CD4-positive, alpha-beta memory T cell (primary cell): ENCODE measurements around the gene CMTM3. TPM values are rescaled to one million over a fixed set of nuclear protein-coding genes. Genes with fewer than 3 reads are reported as not detected.
A peak's percentile ranks its signal among the peaks of the same experiment; 100 is the strongest.

Source experiments
- CTCF ChIA-PET: fragments of 350-600 bp; sonication (Branson Sonifier 250); formaldehyde crosslinking; loops from one replicate; lab custom pipeline; 2021; ENCODE audit warnings: inconsistent platforms; ENCODE audit not compliant: partially characterized antibody; lab: Charles Lee
- POLR2A ChIA-PET: fragments of 350-600 bp; sonication (Branson Sonifier 250); formaldehyde crosslinking; loops from one replicate; lab custom pipeline; 2021; ENCODE audit not compliant: partially characterized antibody; lab: Charles Lee
- DNase-seq, 5 donors: peaks; one replicate each; pipeline versions ENCODE4 v3.0.0 to v3.0.0-alpha.2; 2020 to 2022; ENCODE audit warnings: mixed read lengths in 1 of 5
- H3K27ac ChIP-seq: one replicate; pipeline ENCODE4 v1.7.0; 2013; ENCODE audit warnings: low read depth, low read length
- H3K27me3 ChIP-seq: 2 replicates; pipeline ENCODE4 v1.7.0; 2013; ENCODE audit warnings: mild to moderate bottlenecking, low read length, moderate library complexity; ENCODE audit not compliant: insufficient read depth
- H3K36me3 ChIP-seq: 2 replicates; pipeline ENCODE4 v1.7.0; 2013; ENCODE audit warnings: mild to moderate bottlenecking, low read length, moderate library complexity; ENCODE audit not compliant: insufficient read depth
- H3K4me1 ChIP-seq: 2 replicates; pipeline ENCODE4 v1.7.0; 2013; ENCODE audit warnings: mild to moderate bottlenecking, low read length, moderate library complexity; ENCODE audit not compliant: insufficient read depth
- H3K4me3 ChIP-seq, 2 donors: one replicate each; pipeline ENCODE4 v1.7.0; 2013; ENCODE audit warnings: low read length in 2 of 2, mild to moderate bottlenecking in 1 of 2
- H3K9me3 ChIP-seq, 2 donors: one replicate each; pipeline ENCODE4 v1.7.0; 2013; ENCODE audit warnings: low read length in 2 of 2, control low read depth in 1 of 2; ENCODE audit not compliant: control insufficient read depth in 1 of 2
- H3K27ac Mint-ChIP-seq, 7 donors: one replicate each; pipeline ENCODE4 v1.8.0; 2020 to 2021; ENCODE audit warnings: mixed read lengths in 7 of 7, mild to moderate bottlenecking in 6 of 7, inconsistent platforms in 3 of 7, moderate library complexity in 3 of 7
- H3K27me3 Mint-ChIP-seq, 2 donors: one replicate each; pipeline ENCODE4 v1.8.0; 2020 to 2021; ENCODE audit warnings: mixed read lengths in 2 of 2
- H3K36me3 Mint-ChIP-seq, 2 donors: one replicate each; pipeline ENCODE4 v1.8.0; 2020 to 2021; ENCODE audit warnings: mixed read lengths in 2 of 2, inconsistent platforms in 1 of 2, mild to moderate bottlenecking in 1 of 2
- H3K4me1 Mint-ChIP-seq, 4 donors: one replicate each; pipeline ENCODE4 v1.8.0; 2020 to 2021; ENCODE audit warnings: mixed read lengths in 4 of 4, mild to moderate bottlenecking in 1 of 4
- H3K4me3 Mint-ChIP-seq, 8 donors: one replicate each; pipeline ENCODE4 v1.8.0; 2020 to 2021; ENCODE audit warnings: mixed read lengths in 8 of 8, mild to moderate bottlenecking in 7 of 8, moderate library complexity in 6 of 8, inconsistent platforms in 3 of 8
- H3K9me3 Mint-ChIP-seq, 8 donors: one replicate each; pipeline ENCODE4 v1.8.0; 2020 to 2021; ENCODE audit warnings: mixed read lengths in 8 of 8, mild to moderate bottlenecking in 5 of 8, inconsistent platforms in 3 of 8, moderate library complexity in 1 of 8
- intact Hi-C: fragments of 100-400 bp; cut with micrococcal nuclease; formaldehyde crosslinking; loops from one replicate; pipeline ENCODE4 v1.15.1; 2023
- polyA plus RNA-seq, 2 donors: library from polyadenylated mRNA; unstranded; fragments of 300-500 nt; fragmentation: Illumina TruSeq; gene quantifications; one replicate each; pipeline ENCODE4 v1.2.3, GENCODE V29; 2021
- total RNA-seq, 2 experiments: library from RNA; stranded (reverse); gene quantifications; one replicate each; pipeline ENCODE4 v1.2.3, GENCODE V29; 2021

The CMTM3 gene
- total and polyA plus RNA-seq, 4 experiments from 2014 or later, result 74.2 to 105 (median 86.6) TPM

DNA sequence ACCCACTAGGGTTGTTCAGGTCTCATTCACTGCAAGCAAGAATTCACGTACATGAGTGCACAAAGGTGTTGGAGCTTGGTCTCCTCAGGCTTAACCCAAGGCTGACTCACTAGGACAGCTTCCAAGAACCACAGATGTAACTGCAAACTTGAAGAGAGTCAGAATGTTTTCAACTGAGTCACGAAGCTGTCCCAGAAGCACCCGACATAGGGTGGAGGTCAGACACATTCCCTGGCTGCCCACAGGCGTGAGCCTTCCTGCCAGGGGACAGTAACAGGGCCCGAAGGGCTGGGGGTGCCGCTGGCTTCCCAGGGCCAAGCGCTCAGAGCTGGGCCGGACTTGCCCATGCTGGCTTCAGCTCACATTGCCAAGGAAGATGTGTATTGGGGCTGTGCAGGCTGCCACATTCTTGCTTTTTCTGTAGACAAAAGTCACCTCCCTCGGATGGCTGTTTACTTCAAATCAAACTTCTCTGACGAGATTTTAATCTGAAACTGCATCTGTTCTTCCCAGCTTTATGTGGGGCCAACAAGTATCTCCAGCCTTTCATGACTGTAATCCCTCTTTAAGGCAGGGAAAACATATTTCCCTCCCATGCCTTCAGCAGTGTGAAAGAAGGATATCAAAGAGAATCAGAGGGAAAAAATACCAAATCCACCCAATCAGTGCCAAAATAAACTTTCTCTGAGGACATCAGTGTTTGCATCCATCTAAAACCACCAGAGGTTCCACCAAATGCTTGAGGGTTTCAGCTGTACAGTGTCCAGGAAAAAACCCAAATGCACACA is 14.3 kb downstream of the CMTM3 start:
- H3K9me3 ChIP-seq, result no peaks in the 10 kb centered on the region
- H3K9me3 Mint-ChIP-seq, result no peaks in the 10 kb centered on the region
- H3K27me3 ChIP-seq, result no peaks in the 10 kb centered on the region
- no peak overlapping the region for H3K4me3 ChIP-seq
- H3K27ac Mint-ChIP-seq, result no peak overlapping the region
- H3K36me3 ChIP-seq, result no peaks in the 10 kb centered on the region
- no peak overlapping the region for H3K4me3 Mint-ChIP-seq
- CTCF ChIA-PET, result interaction anchor here (1.3 to 2.7 kb wide), 2 partner anchors 11 to 33 kb away, joined by 3 to 16 read pairs; no protein-coding TSS in a partner anchor
- POLR2A ChIA-PET, result interaction anchor here (1.1 kb wide), 1 partner anchor 15 kb away, joined by 4 read pairs; the partner anchor contains the start of gene CMTM3
- H3K27me3 Mint-ChIP-seq, result no peaks in the 10 kb centered on the region
- no peaks in the 10 kb centered on the region for H3K4me1 ChIP-seq
- no peaks in the 10 kb centered on the region for H3K4me1 Mint-ChIP-seq
- intact Hi-C loops, result no loop called here
- H3K36me3 Mint-ChIP-seq, result peaks cover 0 to 5% of the 10 kb centered on the region in 2 donors
- no peak overlapping the region for H3K27ac ChIP-seq
- no peak for DNase-seq

DNA sequence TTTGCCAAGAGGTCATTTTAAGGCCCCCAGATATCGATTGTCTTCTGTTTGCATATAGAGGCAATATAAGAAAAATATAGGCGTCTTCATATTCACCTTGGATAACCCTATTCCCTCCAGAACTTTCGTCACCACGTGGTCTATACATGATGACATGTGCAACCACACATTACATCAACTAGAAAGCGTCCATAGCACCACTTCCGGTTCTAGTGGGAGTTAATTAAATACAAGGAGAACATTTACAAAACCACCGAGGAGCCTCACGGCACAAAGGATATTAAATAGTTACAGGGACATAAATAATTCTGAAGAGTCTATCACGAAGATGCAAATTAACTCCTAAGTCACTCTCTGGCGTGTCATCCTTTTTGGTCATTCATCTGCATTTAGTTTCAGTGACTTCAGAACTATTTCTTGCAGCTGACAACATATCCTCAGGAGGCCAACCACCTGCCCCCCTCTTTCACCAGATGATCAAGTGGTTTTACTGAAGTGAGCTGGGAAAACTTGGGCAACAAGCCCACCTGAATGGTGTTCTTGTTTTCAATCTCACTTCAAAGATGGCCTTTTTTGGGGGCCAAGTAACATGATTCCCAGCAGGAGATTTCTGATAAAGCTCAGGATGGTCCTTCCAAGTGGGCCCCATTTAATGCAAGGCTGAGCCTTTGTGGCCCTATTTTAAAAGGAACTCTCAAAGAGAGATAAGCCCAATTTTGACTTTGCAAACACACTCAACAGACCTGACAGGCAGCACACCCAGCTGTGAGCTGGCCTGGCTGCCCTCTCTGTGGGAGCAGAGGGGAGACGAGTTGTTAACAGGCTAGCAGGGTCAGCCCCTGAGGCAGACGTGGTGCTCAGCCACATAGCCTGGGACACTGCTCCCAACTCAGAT is 15.3 kb downstream of the CMTM3 start:
- no peaks in the 10 kb centered on the region for H3K27me3 ChIP-seq
- POLR2A ChIA-PET, result no interaction called here

DNA sequence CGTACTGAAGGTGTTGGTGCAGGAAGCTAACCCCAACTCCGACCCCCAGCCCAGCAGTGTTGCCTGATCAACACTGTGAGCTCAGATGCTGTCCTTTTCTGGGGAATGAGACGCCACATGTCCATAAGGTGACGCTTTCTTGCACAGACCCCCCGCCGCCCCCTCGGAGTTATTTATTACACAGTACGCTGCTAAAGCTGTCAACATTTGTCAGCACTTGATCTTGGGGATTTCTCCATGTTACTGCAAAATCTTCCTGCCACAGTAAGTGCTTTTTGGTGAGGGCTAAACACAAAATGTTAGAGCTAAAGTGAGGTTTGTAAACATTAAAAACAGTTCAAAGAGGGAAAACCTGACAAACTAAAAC is 15.9 kb downstream of the CMTM3 start:
- H3K9me3 Mint-ChIP-seq, result no peaks in the 10 kb centered on the region
- no peaks in the 10 kb centered on the region for H3K4me1 Mint-ChIP-seq
- Histone ChIP-seq H3K4me1 (no peaks in the 10 kb centered on the region), H3K4me3 (no peak overlapping the region), H3K9me3 (no peaks in the 10 kb centered on the region), H3K27ac (no peak overlapping the region), H3K27me3 (no peaks in the 10 kb centered on the region), H3K36me3 (no peaks in the 10 kb centered on the region)
- peaks cover 0 to 2% of the 10 kb centered on the region in 2 donors for H3K36me3 Mint-ChIP-seq
- POLR2A ChIA-PET, result no interaction called here
- no peak for DNase-seq
- intact Hi-C loops, result no loop called here
- H3K27me3 Mint-ChIP-seq, result no peaks in the 10 kb centered on the region
- H3K4me3 Mint-ChIP-seq, result no peak overlapping the region
- CTCF ChIA-PET, result interaction anchor here (1.2 to 1.4 kb wide), 2 partner anchors 12 to 30 kb away, joined by 5 to 6 read pairs; no protein-coding TSS in a partner anchor
- no peak overlapping the region for H3K27ac Mint-ChIP-seq

More for the DNA sequence above, 15.3 kb downstream of the CMTM3 start:
- no peak overlapping the region for H3K27ac ChIP-seq
- H3K9me3 ChIP-seq, result no peaks in the 10 kb centered on the region
- H3K9me3 Mint-ChIP-seq, result no peaks in the 10 kb centered on the region
- DNase-seq, result no peak
- intact Hi-C loops, result no loop called here
- no peaks in the 10 kb centered on the region for H3K36me3 ChIP-seq
- H3K27me3 Mint-ChIP-seq, result no peaks in the 10 kb centered on the region
- H3K27ac Mint-ChIP-seq, result no peak overlapping the region
- H3K4me1 ChIP-seq, result no peaks in the 10 kb centered on the region
- CTCF ChIA-PET, result interaction anchor here (1.2 to 1.4 kb wide), 2 partner anchors 12 to 31 kb away, joined by 5 to 6 read pairs; no protein-coding TSS in a partner anchor
- H3K4me3 ChIP-seq, result no peak overlapping the region
- H3K4me3 Mint-ChIP-seq, result no peak overlapping the region
- peaks cover 0 to 5% of the 10 kb centered on the region in 2 donors for H3K36me3 Mint-ChIP-seq
- H3K4me1 Mint-ChIP-seq, result no peaks in the 10 kb centered on the region

DNA sequence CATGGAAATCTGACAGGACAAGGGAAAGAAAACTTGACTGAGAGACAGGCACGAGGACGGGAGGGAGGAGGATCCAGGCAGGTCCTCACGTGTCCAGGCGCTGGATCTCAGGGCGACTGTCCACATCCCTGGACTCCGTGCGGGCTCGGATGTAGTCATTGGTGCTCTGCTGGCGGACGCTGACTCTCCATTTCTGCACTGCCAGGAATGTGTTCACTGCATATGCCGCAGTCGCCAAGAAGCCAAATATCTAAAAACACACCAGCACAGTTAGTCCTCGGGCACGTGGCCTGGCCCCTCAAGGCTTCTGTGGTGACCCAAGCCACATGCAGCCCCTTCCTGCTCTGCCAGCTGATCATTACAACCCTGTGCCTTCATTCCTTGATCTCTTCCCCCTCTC is 17.5 kb downstream of the CMTM3 start:
- no peak overlapping the region for H3K4me3 ChIP-seq
- Mint-ChIP-seq H3K36me3 (no peaks in the 10 kb centered on the region), H3K4me1 (no peaks in the 10 kb centered on the region), H3K27ac (peak overlapping the region in 1 of 7 donors; percentile 61), H3K27me3 (no peaks in the 10 kb centered on the region), H3K4me3 (no peak overlapping the region), H3K9me3 (no peaks in the 10 kb centered on the region)
- H3K36me3 ChIP-seq, result no peaks in the 10 kb centered on the region
- no peaks in the 10 kb centered on the region for H3K9me3 ChIP-seq
- intact Hi-C loops, result no loop called here
- CTCF ChIA-PET, result no interaction called here
- H3K27me3 ChIP-seq, result no peaks in the 10 kb centered on the region
- no peaks in the 10 kb centered on the region for H3K4me1 ChIP-seq
- no peak overlapping the region for H3K27ac ChIP-seq
- DNase-seq, result no peak
- POLR2A ChIA-PET, result no interaction called here

- no peak for DNase-seq
- Histone ChIP-seq H3K4me1 (no peaks in the 10 kb centered on the region), H3K27ac (no peak overlapping the region), H3K9me3 (no peaks in the 10 kb centered on the region), H3K4me3 (no peak overlapping the region), H3K27me3 (no peaks in the 10 kb centered on the region), H3K36me3 (no peaks in the 10 kb centered on the region)
- no peak overlapping the region for H3K4me3 Mint-ChIP-seq
- ChIA-PET CTCF (interaction anchor here (0.8 to 1.9 kb wide), 2 partner anchors 14 to 28 kb away, joined by 3 to 5 read pairs; no protein-coding TSS in a partner anchor), POLR2A (no interaction called here)
- no peaks in the 10 kb centered on the region for H3K36me3 Mint-ChIP-seq
- H3K27ac Mint-ChIP-seq, result peak overlapping the region in 1 of 7 donors; percentile 61
- intact Hi-C loops, result no loop called here
- H3K27me3 Mint-ChIP-seq, result no peaks in the 10 kb centered on the region
- H3K4me1 Mint-ChIP-seq, result no peaks in the 10 kb centered on the region
- H3K9me3 Mint-ChIP-seq, result no peaks in the 10 kb centered on the region
Observed at GRCh38 chr16:66622863-66623262, 18.4 kb downstream of the CMTM3 start.

DNA sequence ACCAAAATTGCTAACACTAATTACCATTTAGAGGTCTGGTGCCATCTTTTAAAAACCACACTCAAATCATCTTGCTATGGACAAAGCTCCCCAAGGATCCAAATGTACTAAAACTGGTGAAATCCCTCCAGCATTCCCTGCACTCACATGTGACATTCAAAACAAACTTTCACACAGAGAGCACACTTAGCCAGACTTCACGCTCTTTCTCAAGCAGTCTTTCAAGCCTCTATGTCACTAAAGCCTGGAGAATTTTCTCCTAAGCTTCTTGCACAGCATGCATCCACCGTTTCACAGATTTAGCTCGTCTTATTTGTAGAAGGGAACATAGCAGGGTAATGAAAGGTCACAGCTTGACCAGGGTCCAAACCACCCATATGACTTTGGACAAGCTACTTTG is 19.3 kb downstream of the CMTM3 start:
- H3K27me3 ChIP-seq, result no peaks in the 10 kb centered on the region
- Mint-ChIP-seq H3K27ac (no peak overlapping the region), H3K4me1 (no peaks in the 10 kb centered on the region), H3K9me3 (no peaks in the 10 kb centered on the region), H3K4me3 (no peak overlapping the region), H3K36me3 (no peaks in the 10 kb centered on the region), H3K27me3 (no peaks in the 10 kb centered on the region)
- ChIA-PET POLR2A (interaction anchor here (0.6 kb wide), 1 partner anchor 480 kb away, joined by 3 read pairs; no protein-coding TSS in a partner anchor), CTCF (interaction anchor here (1.2 to 1.9 kb wide), 3 partner anchors 16 to 34 kb away, joined by 3 to 5 read pairs (median 4); no protein-coding TSS in a partner anchor)
- DNase-seq, result no peak
- H3K4me3 ChIP-seq, result no peak overlapping the region
- no peaks in the 10 kb centered on the region for H3K36me3 ChIP-seq
- no peaks in the 10 kb centered on the region for H3K9me3 ChIP-seq
- H3K4me1 ChIP-seq, result no peaks in the 10 kb centered on the region
- intact Hi-C loops, result no loop called here
- H3K27ac ChIP-seq, result no peak overlapping the region
